Ureter (tissue), 1 donor: ENCODE measurements around the gene TP53TG3. TPM values are rescaled to one million over a fixed set of nuclear protein-coding genes. Genes with fewer than 3 reads are reported as not detected.
"Not testable (repeated sequence)": the region's sequence is repeated elsewhere in the genome, so short reads cannot be mapped to it uniquely, and the experiment has no call there.

ENCODE experiments used
- DNase-seq: peaks from one replicate; pipeline ENCODE4 v3.0.0-alpha.2; 2020; ENCODE audit warnings: low spot score
- total RNA-seq: library from RNA; stranded (reverse); gene quantifications from one replicate; pipeline ENCODE4 v1.2.4, GENCODE V29; 2023
- donor health status: DM: yes; HTN: yes; CAD: no.

The TP53TG3 gene
- not detected for total RNA-seq

GRCh38 chr16:32676065-32676464, at the start of gene TP53TG3:
TP53TG3 (minus strand) TSS chr16:32676165; CDS start chr16:32676097, 68 bp downstream.
- not testable (repeated sequence) for DNase-seq

- DNase-seq, result not testable (repeated sequence)
These were observed 25.1 kb downstream of the TP53TG3 start for GRCh38 chr16:32650876-32651275.

- not testable (repeated sequence) for DNase-seq
These were observed 28.4 kb downstream of the TP53TG3 start for GRCh38 chr16:32647562-32647961.

- DNase-seq, result not testable (repeated sequence)
These were observed 29.2 kb downstream of the TP53TG3 start for GRCh38 chr16:32646780-32647179.

- DNase-seq, result not testable (repeated sequence)
These were observed 29.8 kb downstream of the TP53TG3 start for GRCh38 chr16:32646177-32646576.

GRCh38 chr16:32645278-32645908, 30.6 kb downstream of the TP53TG3 start:
- not testable (repeated sequence) for DNase-seq

- not testable (repeated sequence) for DNase-seq
These were observed 31.2 kb downstream of the TP53TG3 start for GRCh38 chr16:32644715-32645114.

- DNase-seq, result not testable (repeated sequence)
These were observed 38.4 kb downstream of the TP53TG3 start for GRCh38 chr16:32637614-32638013.

GRCh38 chr16:32632096-32632495, 43.9 kb downstream of the TP53TG3 start:
- DNase-seq, result not testable (repeated sequence)
